Occipital lobe (tissue), 2 donors: ENCODE results near the gene AXL. TPM values are rescaled to one million over a fixed set of nuclear protein-coding genes. Genes with fewer than 3 reads are reported as not detected.

Source experiments
- DNase-seq: peaks from one replicate; lab custom pipeline; 2025; lab: John Stamatoyannopoulos, UW
- total RNA-seq: library from RNA; depleted of rRNA; stranded (reverse); fragments of >200 nt; gene quantifications from one replicate; pipeline ENCODE4 v1.2.3, GENCODE V29; 2014

The AXL gene
- total RNA-seq, 1 donor from 2014 or later: 9.2 TPM

GRCh38 chr19:41234512-41235168 is 15.6 kb downstream of the AXL start:
- DNase-seq: no peak

GRCh38 chr19:41235480-41235879 is 16.5 kb downstream of the AXL start:
- no peak for DNase-seq

- no peak for DNase-seq
Observed at GRCh38 chr19:41238244-41238643, 19.2 kb downstream of the AXL start.

GRCh38 chr19:41239363-41239762 is 20.3 kb downstream of the AXL start:
- no peak for DNase-seq

- no peak for DNase-seq
Observed at GRCh38 chr19:41239961-41240574, 21.0 kb downstream of the AXL start.

- no peak for DNase-seq
Observed at GRCh38 chr19:41241859-41242258, 22.8 kb downstream of the AXL start.

- DNase-seq: no peak
Observed at GRCh38 chr19:41244117-41244516, 25.1 kb downstream of the AXL start.

GRCh38 chr19:41245843-41246242 is 26.8 kb downstream of the AXL start:
- no peak for DNase-seq

- no peak for DNase-seq
Observed at GRCh38 chr19:41248895-41249294, 29.9 kb downstream of the AXL start.

- DNase-seq: no peak
Observed at GRCh38 chr19:41249707-41250423, 30.8 kb downstream of the AXL start.

GRCh38 chr19:41253660-41254059 is 34.6 kb downstream of the AXL start:
- no peak for DNase-seq

- no peak for DNase-seq
Observed at GRCh38 chr19:41255171-41255570, 36.1 kb downstream of the AXL start.

- no peak for DNase-seq
Observed at GRCh38 chr19:41261474-41262190, 42.6 kb downstream of the AXL start.

- peak; percentile 74 for DNase-seq
Observed at GRCh38 chr19:41263042-41263849, 44.2 kb downstream of the AXL start.

- DNase-seq: peak; percentile 99
Observed at GRCh38 chr19:41263850-41264580, 45.0 kb downstream of the AXL start, which contains the start of gene HNRNPUL1. Gene HNRNPUL1, plus strand, starts transcription at chr19:41264372. Its CDS starts 132 bp downstream, at chr19:41264504.

GRCh38 chr19:41264581-41265394 is 45.8 kb downstream of the AXL start:
- peak; percentile 18 for DNase-seq

GRCh38 chr19:41265395-41266153 is 46.6 kb downstream of the AXL start:
- DNase-seq: no peak

- DNase-seq: no peak
Observed at GRCh38 chr19:41269055-41269454, 50.0 kb downstream of the AXL start.

- DNase-seq: no peak
Observed at GRCh38 chr19:41269571-41269970, 50.5 kb downstream of the AXL start.
